Stomach (tissue), 9 donors: Measurements from ENCODE around the gene DRC3. TPM values are rescaled to one million over a fixed set of nuclear protein-coding genes. Genes with fewer than 3 reads are reported as not detected.

Source experiments
- DNase-seq, 2 donors: peaks; one replicate each; pipeline versions ENCODE4 v3.0.0 to v3.0.0-alpha.2; 2013 to 2019
- H3K27ac ChIP-seq, 5 donors: fragments of 200-600 bp in 4 of 5; sonication (generic) in 4 of 5; one replicate each; pipeline ENCODE4 v1.5.1; 2013 to 2019; ENCODE audit warnings: mild to moderate bottlenecking in 1 of 5, moderate library complexity in 1 of 5
- H3K27me3 ChIP-seq, 3 donors: fragments of 200-600 bp; sonication (generic); one replicate each; pipeline ENCODE4 v1.5.1; 2017 to 2019; ENCODE audit warnings: mixed run types in 1 of 3
- H3K36me3 ChIP-seq, 4 donors: fragments of 200-600 bp; sonication (generic); 1 replicate in 3 of 4; 2 replicates in 1 of 4; pipeline ENCODE4 v1.5.1; 2016 to 2019
- H3K4me1 ChIP-seq, 4 donors: fragments of 200-600 bp; sonication (generic); one replicate each; pipeline ENCODE4 v1.5.1; 2016 to 2019
- H3K4me3 ChIP-seq, 4 donors: fragments of 200-600 bp; sonication (generic) in 3 of 4; one replicate each; pipeline ENCODE4 v1.5.1; 2016 to 2019; ENCODE audit warnings: mild to moderate bottlenecking in 1 of 4
- H3K9me3 ChIP-seq, 4 donors: fragments of 200-600 bp; sonication (generic); one replicate each; pipeline ENCODE4 v1.5.1; 2016 to 2019
- CTCF ChIP-seq, 7 experiments: fragments of 450-650 bp in 4 of 7; fragments of 200-600 bp in 3 of 7; sonication (generic) in 3 of 7; IDR thresholded peaks; one replicate each; pipeline ENCODE4 v1.5.1; 2016 to 2019; ENCODE audit warnings: antibody characterized with exemption in 7 of 7, control low read depth in 2 of 7, mild to moderate bottlenecking in 1 of 7
- EP300 ChIP-seq: sonication (generic); formaldehyde crosslinking; IDR thresholded peaks from one replicate; pipeline ENCODE4 v1.6.1; 2017; ENCODE audit warnings: antibody characterized with exemption
- POLR2A ChIP-seq, 4 donors: fragments of 450-650 bp; IDR thresholded peaks; one replicate each; pipeline ENCODE4 v1.6.1; 2016; ENCODE audit warnings: antibody characterized with exemption in 4 of 4, control low read depth in 2 of 4, mild to moderate bottlenecking in 1 of 4, moderate library complexity in 1 of 4
- POLR2AphosphoS5 ChIP-seq, 3 donors: sonication (generic); formaldehyde crosslinking; IDR thresholded peaks; one replicate each; pipeline ENCODE4 v1.6.1; 2016; ENCODE audit warnings: antibody characterized with exemption in 3 of 3
- WGBS, 5 donors: extraction: QIAGEN DNeasy Blood & Tissue Kit in 3 of 5; methylation state at CpG; one replicate each; pipeline versions ENCODE4 v1.1.5 to v1.1.7; 2013 to 2018; 5-methylcytosine and 5-hydroxymethylcytosine counted together
- intact Hi-C: fragments of 100-400 bp; cut with DNase I; formaldehyde crosslinking; loops from one replicate; pipeline ENCODE4 v1.15.1; 2023; ENCODE audit warnings: low total_unique reads
- polyA plus RNA-seq, 3 donors: library from polyadenylated mRNA; stranded (reverse); fragments of 200-250 nt; gene quantifications; one replicate each; pipeline ENCODE4 v1.2.3, GENCODE V29; 2013
- total RNA-seq, 5 donors: library from RNA; depleted of rRNA; stranded (reverse); fragments of >200 nt; gene quantifications; one replicate each; pipeline versions ENCODE4 v1.1.0 to v1.2.3, GENCODE V29; 2014 to 2016
- donor health status: healthy with polysubstance abuse.
- donor health status: Bipolar disorder and iron deficiency.
- donor health status: healthy.

Gene DRC3
- total and polyA plus RNA-seq, 8 donors, result 1.1 to 16.5 (median 1.7) TPM; not detected in 1

DNA sequence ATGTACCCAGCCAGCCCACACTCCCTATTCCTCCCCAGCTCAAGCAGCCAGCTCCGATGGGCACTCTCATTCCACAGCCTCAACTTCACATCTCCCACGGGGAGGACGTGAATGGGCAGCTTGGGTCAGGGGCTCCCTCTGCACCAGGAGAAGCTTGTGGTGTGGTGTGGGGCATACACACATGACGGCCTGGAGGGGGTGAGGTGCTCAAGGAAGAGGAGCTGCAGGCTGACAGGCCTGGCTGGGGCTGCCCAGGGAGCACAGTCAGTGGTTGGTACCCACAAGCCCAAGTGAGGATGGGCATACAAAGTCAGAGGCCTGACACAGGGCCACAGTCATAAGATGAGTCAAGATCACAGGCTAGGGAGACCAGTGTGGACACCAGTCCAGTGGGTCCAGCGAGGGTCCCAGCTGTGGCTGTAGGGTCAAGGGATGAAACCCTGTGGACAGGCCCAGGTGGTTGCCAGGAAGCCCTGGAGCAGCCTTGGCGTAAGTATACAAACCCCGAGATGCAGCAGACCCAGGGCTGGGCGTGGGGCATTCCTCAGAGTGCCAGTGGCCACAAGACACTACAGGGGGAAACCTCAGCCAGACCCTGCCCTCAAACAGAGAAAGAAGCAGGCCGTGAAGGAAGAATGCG, 4.4 kb downstream of the DRC3 start:
- Histone ChIP-seq H3K27ac (no peak overlapping the region), H3K4me3 (no peak overlapping the region), H3K4me1 (peaks cover 5 to 12% (median 8%) of the 10 kb centered on the region in 4 donors), H3K27me3 (no peaks in the 10 kb centered on the region), H3K36me3 (peaks cover 0 to 7% (median 0%) of the 10 kb centered on the region in 4 donors), H3K9me3 (no peaks in the 10 kb centered on the region)
- intact Hi-C loops, result no loop called here
- DNase-seq, result no peak
- 75 to 84% (median 79%) methylated on average over 9 to 10 of the region's 10 CpGs for WGBS, 5 donors
- TF ChIP-seq EP300 (no peak), POLR2AphosphoS5 (IDR thresholded peaks at IDR 0.05) (no peak), CTCF (IDR thresholded peaks at IDR 0.05) (no peak), POLR2A (IDR thresholded peaks at IDR 0.05) (no peak)

DNA sequence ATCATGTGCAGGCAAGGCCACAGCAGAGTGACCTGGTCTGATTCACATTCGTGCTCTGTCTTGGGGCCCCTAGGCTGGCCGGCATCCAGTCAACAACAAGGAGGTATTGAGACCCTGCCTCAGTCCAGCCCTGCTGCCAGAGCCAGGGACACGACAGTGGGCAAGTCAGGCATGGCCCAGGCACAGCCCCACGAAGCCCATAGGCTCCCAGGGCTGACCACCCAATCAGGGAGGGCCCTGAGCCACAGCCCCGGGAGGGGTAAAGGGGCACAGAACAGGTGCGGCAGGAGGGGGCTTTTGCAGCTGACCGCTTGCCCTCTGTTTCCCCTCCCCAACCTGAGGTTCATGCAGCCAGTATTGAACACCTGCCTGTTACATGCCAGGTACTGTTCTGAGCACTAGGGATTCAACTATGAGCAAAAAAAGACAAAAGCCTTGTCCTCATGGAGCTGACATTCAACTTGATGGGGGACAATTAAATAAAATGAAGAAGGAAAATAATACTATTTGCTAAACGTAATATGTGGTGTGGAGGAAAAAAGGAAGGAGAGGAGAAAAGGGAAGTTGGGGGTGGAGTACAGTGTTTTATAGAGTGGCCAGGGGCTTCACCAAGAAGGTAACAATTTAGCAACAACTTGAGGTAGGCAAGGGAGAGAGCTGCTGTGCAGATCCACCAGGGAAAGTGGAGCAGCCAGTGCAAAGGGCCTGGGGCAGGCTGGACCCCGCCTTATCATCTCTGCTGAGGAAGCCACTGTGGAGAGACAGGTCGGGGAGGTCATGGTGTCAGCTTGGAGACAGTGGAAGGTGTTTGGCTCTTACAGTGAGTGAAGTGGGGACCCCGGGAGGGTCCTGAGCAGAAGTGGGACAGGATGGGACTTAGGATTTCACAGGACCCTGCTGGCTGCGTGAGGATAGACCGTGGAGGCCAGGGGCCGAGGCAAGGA, 6.1 kb downstream of the DRC3 start:
- WGBS, 5 donors, result 76 to 88% (median 81%) methylated on average over 8 to 14 of the region's 14 CpGs
- TF ChIP-seq POLR2AphosphoS5 (IDR thresholded peaks at IDR 0.05) (no peak), POLR2A (IDR thresholded peaks at IDR 0.05) (no peak), CTCF (IDR thresholded peaks at IDR 0.05) (no peak), EP300 (no peak)
- Histone ChIP-seq H3K27ac (no peak overlapping the region), H3K4me3 (no peak overlapping the region), H3K4me1 (peaks cover 0 to 9% (median 4%) of the 10 kb centered on the region in 4 donors), H3K36me3 (peaks cover 0 to 7% (median 0%) of the 10 kb centered on the region in 4 donors), H3K9me3 (no peaks in the 10 kb centered on the region), H3K27me3 (no peaks in the 10 kb centered on the region)
- DNase-seq, result no peak
- intact Hi-C loops, result no loop called here

- TF ChIP-seq POLR2AphosphoS5 (IDR thresholded peaks at IDR 0.05) (no peak), POLR2A (IDR thresholded peaks at IDR 0.05) (no peak), EP300 (no peak), CTCF (IDR thresholded peaks at IDR 0.05) (no peak)
- Histone ChIP-seq H3K36me3 (peaks cover 0 to 7% (median 0%) of the 10 kb centered on the region in 4 donors), H3K27ac (no peak overlapping the region), H3K9me3 (no peaks in the 10 kb centered on the region), H3K27me3 (no peaks in the 10 kb centered on the region), H3K4me3 (no peak overlapping the region), H3K4me1 (peaks cover 0 to 9% (median 3%) of the 10 kb centered on the region in 4 donors)
- no peak for DNase-seq
- 61 to 88% (median 69%) methylated on average over 3 of the region's 3 CpGs for WGBS, 5 donors
- intact Hi-C loops, result no loop called here
Measured at GRCh38 chr17:17979778-17980177, 7.1 kb downstream of the DRC3 start.

DNA sequence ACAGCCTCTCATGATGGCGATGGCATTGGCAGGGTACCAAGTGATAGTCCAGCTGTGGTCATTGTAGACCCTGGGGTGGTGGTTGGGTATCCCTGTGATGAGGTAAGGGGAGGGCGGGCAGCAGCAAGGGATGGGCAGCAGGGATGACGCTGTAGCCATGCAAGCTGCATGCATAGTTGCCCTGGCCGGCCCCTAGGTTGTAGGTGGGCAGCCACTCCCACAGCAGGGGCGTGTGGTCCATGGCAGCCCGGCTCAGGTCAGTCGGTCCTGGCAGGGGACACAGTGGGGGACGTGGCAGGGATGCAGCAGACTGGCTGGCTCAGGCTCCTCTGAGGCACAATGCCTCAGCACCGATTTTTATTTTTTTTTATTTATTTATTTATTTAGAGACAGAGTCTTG, 8.7 kb downstream of the DRC3 start:
- 73 to 90% (median 82%) methylated on average over 9 of the region's 9 CpGs for WGBS, 5 donors
- no peaks in the 10 kb centered on the region for H3K27me3 ChIP-seq
- H3K4me3 ChIP-seq, result no peak overlapping the region
- H3K4me1 ChIP-seq, result peaks cover 0 to 9% (median 3%) of the 10 kb centered on the region in 4 donors
- no peaks in the 10 kb centered on the region for H3K9me3 ChIP-seq
- no peak overlapping the region for H3K27ac ChIP-seq
- TF ChIP-seq CTCF (IDR thresholded peaks at IDR 0.05) (no peak), POLR2A (IDR thresholded peaks at IDR 0.05) (no peak), EP300 (no peak), POLR2AphosphoS5 (IDR thresholded peaks at IDR 0.05) (no peak)
- DNase-seq, result no peak
- intact Hi-C loops, result no loop called here
- H3K36me3 ChIP-seq, result peaks cover 0 to 7% (median 0%) of the 10 kb centered on the region in 4 donors
